Right cardiac atrium (tissue), 5 donors: ENCODE measurements around the gene CACNA1H. TPM values are rescaled to one million over a fixed set of nuclear protein-coding genes. Genes with fewer than 3 reads are reported as not detected.

Source experiments
- ATAC-seq, 2 donors: fragments of 200-7000 bp; cut with Tn5 transposase; one replicate each; pipeline versions ENCODE4 v1.8.0 to v1.9.1; 2020; ENCODE audit warnings: moderate library complexity in 2 of 2, mild to moderate bottlenecking in 1 of 2
- DNase-seq, 3 donors: peaks; one replicate each; pipeline ENCODE4 v3.0.0-alpha.2; 2020
- H3K27ac ChIP-seq: one replicate; pipeline ENCODE4 v1.5.1; 2013; ENCODE audit warnings: mild to moderate bottlenecking, low read length, control low read depth, moderate library complexity
- H3K27me3 ChIP-seq: one replicate; pipeline ENCODE4 v1.6.1; 2013; ENCODE audit not compliant: control insufficient read depth, insufficient read depth
- H3K4me1 ChIP-seq: one replicate; pipeline ENCODE4 v1.6.1; 2013; ENCODE audit warnings: low read length; ENCODE audit not compliant: control insufficient read depth, insufficient read depth
- H3K4me3 ChIP-seq: one replicate; pipeline ENCODE4 v1.5.1; 2013; ENCODE audit warnings: low read length, control low read depth
- H3K9me3 ChIP-seq: one replicate; pipeline ENCODE4 v1.6.1; 2013; ENCODE audit warnings: low read length; ENCODE audit not compliant: control insufficient read depth
- WGBS: extraction: QIAGEN DNeasy Blood & Tissue Kit; methylation state at CpG from one replicate; pipeline ENCODE4 v1.1.7; 2013; 5-methylcytosine and 5-hydroxymethylcytosine counted together
- intact Hi-C, 4 donors: fragments of 100-400 bp; cut with DNase I; formaldehyde crosslinking; loops; one replicate each; pipeline versions ENCODE4 v1.11.0 to v1.14.0; 2022 to 2023
- polyA plus RNA-seq: library from polyadenylated mRNA; stranded (reverse); fragments of 200-250 nt; gene quantifications from one replicate; pipeline ENCODE4 v1.2.3, GENCODE V29; 2013
- total RNA-seq, 4 donors: library from RNA; stranded (reverse); fragmentation: NEBNext Ultra II Directional; extraction: Animal tissue kit (Norgen Biotek cat#: 25700); gene quantifications; one replicate each; pipeline ENCODE4 v1.2.1, GENCODE V29; 2021
- donor health status: healthy with polysubstance abuse.
- donor health status: DM: no; HTN: yes; CAD: no.
- donor health status: DM: no; HTN: no; CAD: no.
- donor health status: DM: no; HTN: yes; CAD: no; lungs with severe emphysema.
- donor health status: DM: yes; HTN: yes; CAD: no.

CACNA1H gene
- total and polyA plus RNA-seq, 5 donors = 4.2 to 7.8 (median 6.1) TPM

DNA sequence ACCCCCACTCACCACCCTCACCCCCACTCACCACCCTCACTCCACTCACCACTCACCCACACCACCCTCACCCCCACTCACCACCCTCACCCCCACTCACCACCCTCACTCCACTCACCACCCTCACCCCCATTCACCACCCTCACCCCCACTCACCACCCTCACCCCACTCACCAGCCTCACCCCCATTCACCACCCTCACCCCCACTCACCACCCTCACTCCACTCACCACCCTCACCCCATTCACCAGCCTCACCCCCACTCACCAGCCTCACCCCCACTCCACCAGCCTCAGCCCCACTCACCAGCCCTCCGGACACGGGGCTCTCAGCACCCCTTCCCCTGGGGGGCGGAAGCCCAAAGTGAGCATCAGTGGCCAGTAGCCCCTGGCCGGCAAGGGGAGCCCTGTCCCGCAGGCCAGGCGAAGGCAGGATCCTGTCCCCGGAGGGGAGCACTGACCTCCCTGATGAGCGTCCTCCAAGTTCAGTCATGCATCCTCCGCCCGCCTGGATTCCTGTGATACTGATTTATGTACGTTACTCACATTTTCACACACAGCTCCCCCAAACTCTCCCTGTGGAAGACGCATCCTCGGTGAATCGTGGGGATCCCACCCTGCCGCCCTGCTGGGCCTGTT is 38.9 kb upstream of the CACNA1H start:
- H3K27me3 ChIP-seq = no peaks in the 10 kb centered on the region
- no peak overlapping the region for H3K4me3 ChIP-seq
- H3K4me1 ChIP-seq = no peaks in the 10 kb centered on the region
- no peak overlapping the region for H3K27ac ChIP-seq
- no peaks in the 10 kb centered on the region for H3K9me3 ChIP-seq
- no peak for ATAC-seq
- WGBS = 75% methylated on average over 15 of the region's 15 CpGs
- intact Hi-C loops = no loop called here
- no peak for DNase-seq

DNA sequence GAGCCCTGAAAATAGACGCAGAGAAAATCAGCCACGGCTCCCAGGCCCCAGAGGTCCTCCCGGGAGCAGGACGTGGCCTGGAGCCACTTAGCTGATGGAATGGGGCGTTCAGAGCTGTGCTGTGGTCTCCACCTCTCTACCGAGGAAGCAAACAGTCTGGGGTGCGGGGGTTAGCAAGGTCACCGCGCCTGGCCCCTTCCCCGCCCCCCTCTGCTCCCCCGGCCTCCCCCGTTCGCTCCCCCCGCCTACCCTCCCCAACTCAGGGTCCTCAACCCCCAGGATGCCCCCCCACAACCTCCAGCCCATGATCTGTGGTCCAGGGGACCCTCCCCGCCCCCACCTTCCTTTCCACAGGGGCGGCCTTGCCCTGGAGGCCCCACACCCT is 36.2 kb upstream of the CACNA1H start:
- no peak for ATAC-seq
- Histone ChIP-seq H3K4me3 (no peak overlapping the region), H3K27ac (no peak overlapping the region), H3K4me1 (no peaks in the 10 kb centered on the region), H3K27me3 (no peaks in the 10 kb centered on the region), H3K9me3 (no peaks in the 10 kb centered on the region)
- WGBS = 55% methylated on average over 16 of the region's 16 CpGs
- no peak for DNase-seq
- intact Hi-C loops = no loop called here

DNA sequence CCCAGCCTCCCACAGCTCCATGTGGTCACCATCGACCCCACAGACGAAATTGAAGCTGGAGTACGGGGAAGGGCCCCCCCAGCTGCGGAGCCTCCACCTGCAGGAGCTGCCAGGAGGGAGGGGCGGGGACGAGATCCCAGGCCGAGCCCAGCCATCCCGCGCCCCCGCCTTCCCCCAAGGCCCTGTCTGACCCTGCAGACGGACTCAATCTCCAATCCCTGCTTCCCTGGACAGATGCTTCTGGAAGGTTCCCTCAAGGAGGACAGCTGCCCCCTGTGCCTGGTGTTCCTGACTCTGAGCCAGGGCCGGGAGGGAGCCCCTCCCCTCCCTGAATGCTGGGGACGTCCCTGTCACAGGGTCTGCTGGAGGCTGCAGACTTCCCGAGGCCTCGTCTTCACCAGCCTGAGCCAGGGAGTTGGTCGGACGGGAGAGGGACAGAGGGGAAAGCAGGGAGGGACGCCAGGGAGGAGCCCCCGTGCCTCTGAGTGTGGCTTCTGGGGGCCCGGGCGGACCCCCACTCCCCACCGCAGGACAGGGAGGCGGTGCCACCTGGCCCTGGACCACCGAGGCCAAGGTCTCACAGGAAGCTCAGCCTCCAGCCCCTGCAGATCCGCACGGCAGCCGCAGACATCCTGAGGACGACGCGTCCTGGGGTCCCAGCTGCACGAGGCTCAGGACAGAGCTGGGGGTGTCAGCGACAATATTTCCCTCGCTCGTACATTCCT is 35.6 kb upstream of the CACNA1H start:
- H3K27ac ChIP-seq = no peak overlapping the region
- WGBS = 53% methylated on average over 34 of the region's 34 CpGs
- no peaks in the 10 kb centered on the region for H3K4me1 ChIP-seq
- DNase-seq = no peak
- ATAC-seq = no peak
- intact Hi-C loops = no loop called here
- H3K27me3 ChIP-seq = no peaks in the 10 kb centered on the region
- H3K9me3 ChIP-seq = no peaks in the 10 kb centered on the region
- no peak overlapping the region for H3K4me3 ChIP-seq

GRCh38 chr16:1117926-1118325 is 35.0 kb upstream of the CACNA1H start:
- DNase-seq = no peak
- ATAC-seq = no peak
- intact Hi-C loops = no loop called here
- Histone ChIP-seq H3K4me1 (no peaks in the 10 kb centered on the region), H3K4me3 (no peak overlapping the region), H3K9me3 (no peaks in the 10 kb centered on the region), H3K27me3 (no peaks in the 10 kb centered on the region), H3K27ac (no peak overlapping the region)
- 80% methylated on average over 19 of the region's 19 CpGs for WGBS

- intact Hi-C loops = no loop called here
- H3K4me3 ChIP-seq = no peak overlapping the region
- no peak for DNase-seq
- 79% methylated on average over 19 of the region's 19 CpGs for WGBS
- no peak for ATAC-seq
- H3K4me1 ChIP-seq = no peaks in the 10 kb centered on the region
- no peaks in the 10 kb centered on the region for H3K9me3 ChIP-seq
- no peak overlapping the region for H3K27ac ChIP-seq
- no peaks in the 10 kb centered on the region for H3K27me3 ChIP-seq
Observed at GRCh38 chr16:1119129-1119528, 33.8 kb upstream of the CACNA1H start.

DNA sequence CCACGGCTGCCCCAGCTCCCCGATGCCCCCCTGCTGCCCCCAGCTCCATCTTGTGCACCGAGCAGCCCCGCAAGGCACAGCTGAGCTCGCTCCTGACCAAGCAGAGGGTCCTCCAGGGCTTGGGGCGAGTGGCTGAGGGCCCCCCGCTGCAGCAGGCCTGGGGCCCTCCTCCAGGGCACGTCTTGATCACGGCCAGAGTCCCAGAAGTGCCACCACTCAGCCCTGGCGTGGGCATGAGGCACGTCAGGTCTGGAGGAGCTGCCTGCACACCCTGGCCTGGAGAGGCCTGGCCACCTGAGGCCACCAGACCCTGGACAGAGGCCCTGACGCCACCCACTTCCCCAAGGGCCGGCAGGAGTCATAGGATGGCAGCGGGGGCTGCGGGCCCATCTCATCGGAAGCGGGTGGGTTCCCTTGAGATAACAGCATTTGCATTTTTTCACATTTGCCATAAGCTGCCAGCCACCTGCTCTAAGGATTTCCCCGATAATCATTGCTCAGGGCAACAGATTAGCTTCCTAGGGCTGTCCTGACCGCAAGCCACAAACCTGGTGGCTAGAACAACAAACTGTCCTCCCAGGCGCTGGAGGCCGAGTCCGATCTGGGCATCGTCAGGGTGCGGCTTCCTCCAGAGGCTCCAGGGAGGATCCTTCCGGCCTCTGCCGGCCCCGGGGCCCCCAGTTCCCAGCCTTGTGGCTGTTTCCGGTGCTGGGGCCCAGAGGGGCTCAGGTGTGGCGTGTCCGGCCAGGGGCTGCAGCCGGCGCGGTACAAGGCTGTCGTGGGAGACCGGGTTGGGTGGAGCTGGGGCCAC is 32.9 kb upstream of the CACNA1H start:
- DNase-seq = no peak
- H3K27me3 ChIP-seq = no peaks in the 10 kb centered on the region
- no peak for ATAC-seq

GRCh38 chr16:1120577-1120941 is 32.3 kb upstream of the CACNA1H start:
- ATAC-seq (no peak), DNase-seq (no peak)
- H3K4me1 ChIP-seq = no peaks in the 10 kb centered on the region
- no peaks in the 10 kb centered on the region for H3K9me3 ChIP-seq
- H3K4me3 ChIP-seq = no peak overlapping the region
- whole genome bisulfite sequencing = 77% methylated on average over 22 of the region's 22 CpGs
- intact Hi-C loops = no loop called here
- no peak overlapping the region for H3K27ac ChIP-seq
- no peaks in the 10 kb centered on the region for H3K27me3 ChIP-seq

More for the DNA sequence above, 32.9 kb upstream of the CACNA1H start:
- Histone ChIP-seq H3K27ac (no peak overlapping the region), H3K4me3 (no peak overlapping the region), H3K9me3 (no peaks in the 10 kb centered on the region), H3K4me1 (no peaks in the 10 kb centered on the region)
- intact Hi-C loops = no loop called here
- 72% methylated on average over 35 of the region's 35 CpGs for WGBS

DNA sequence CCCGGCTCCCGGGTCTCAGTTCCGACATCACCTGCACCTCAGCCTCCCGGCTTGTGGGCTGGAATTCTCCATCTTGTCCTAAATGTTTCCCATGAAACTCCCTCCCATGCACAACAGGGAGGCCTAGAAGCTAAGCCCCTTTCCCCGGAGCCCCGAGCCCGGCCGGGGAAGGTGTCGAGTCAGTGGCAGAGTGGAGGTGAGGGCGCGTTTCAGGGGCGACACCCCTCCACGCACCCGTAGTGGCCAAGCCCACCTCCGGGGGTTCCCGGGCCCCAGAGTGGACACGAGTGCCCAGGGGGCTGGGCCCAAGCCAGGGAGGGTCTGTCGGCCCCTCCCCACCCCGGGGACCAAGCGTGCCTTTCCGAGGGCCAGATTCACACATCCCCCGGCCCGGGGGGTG is 31.9 kb upstream of the CACNA1H start:
- no peaks in the 10 kb centered on the region for H3K4me1 ChIP-seq
- ATAC-seq (no peak), DNase-seq (no peak)
- intact Hi-C loops = no loop called here
- H3K27ac ChIP-seq = no peak overlapping the region
- no peaks in the 10 kb centered on the region for H3K9me3 ChIP-seq
- no peaks in the 10 kb centered on the region for H3K27me3 ChIP-seq
- 69% methylated on average over 23 of the region's 23 CpGs for WGBS
- no peak overlapping the region for H3K4me3 ChIP-seq

DNA sequence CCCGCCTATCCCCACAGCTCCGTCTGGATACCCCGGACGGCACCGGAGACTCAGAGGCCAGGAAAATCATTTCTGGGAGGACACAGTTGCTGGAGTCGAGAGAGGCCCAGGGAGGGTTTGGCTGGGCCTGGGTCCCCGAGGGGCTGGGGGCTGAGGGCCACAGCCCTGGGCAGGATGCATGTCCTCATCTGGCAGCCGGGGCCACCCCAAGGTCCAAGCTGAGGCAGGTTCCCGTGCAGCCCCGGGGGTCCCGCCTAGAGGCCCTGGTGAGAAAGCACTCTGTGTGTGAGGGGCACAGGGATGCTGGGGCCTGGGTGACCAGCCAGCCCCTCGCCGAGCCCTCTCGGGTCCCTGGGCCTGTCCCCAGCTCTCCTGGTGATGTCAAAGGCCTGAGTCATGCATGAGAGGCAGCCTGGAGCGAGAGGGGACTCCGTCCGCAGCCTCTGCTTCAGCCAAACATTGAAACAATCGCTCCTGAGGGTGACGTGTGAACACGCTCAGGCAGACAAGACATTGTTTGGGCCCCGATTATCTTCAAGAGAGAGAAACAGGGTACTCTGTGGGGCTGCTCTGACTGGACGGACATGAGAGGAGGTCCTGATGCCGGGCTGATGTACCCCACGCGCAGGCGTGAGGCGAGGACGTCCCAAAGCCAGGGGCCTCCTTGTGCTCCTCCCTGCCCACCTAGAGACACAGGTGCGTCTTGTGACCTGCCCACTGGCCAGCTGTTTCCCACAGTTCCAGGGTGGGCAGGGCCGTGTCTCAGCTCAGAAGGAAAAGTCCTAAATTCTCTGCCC is 31.1 kb upstream of the CACNA1H start:
- DNase-seq (no peak), ATAC-seq (no peak)
- H3K4me3 ChIP-seq = no peak overlapping the region
- no peak overlapping the region for H3K27ac ChIP-seq
- 72% methylated on average over 30 of the region's 30 CpGs for WGBS
- no peaks in the 10 kb centered on the region for H3K27me3 ChIP-seq
- intact Hi-C loops = no loop called here
- no peaks in the 10 kb centered on the region for H3K4me1 ChIP-seq
- no peaks in the 10 kb centered on the region for H3K9me3 ChIP-seq

GRCh38 chr16:1122398-1122765 is 30.5 kb upstream of the CACNA1H start:
- Histone ChIP-seq H3K27me3 (no peaks in the 10 kb centered on the region), H3K27ac (no peak overlapping the region), H3K4me3 (no peak overlapping the region), H3K4me1 (no peaks in the 10 kb centered on the region), H3K9me3 (no peaks in the 10 kb centered on the region)
- intact Hi-C loops = no loop called here
- no peak for ATAC-seq
- WGBS = 86% methylated on average over 14 of the region's 14 CpGs
- DNase-seq = no peak
